Measurements from ENCODE around the gene TFIP11. TPM values are rescaled to one million over a fixed set of nuclear protein-coding genes. Genes with fewer than 3 reads are reported as not detected.

The TFIP11 gene
- total and polyA plus RNA-seq, 4 donors = 14.3 to 31.7 (median 24.6) TPM

- no peak for TF ChIP-seq REST (IDR thresholded peaks at IDR 0.05)
- TF ChIP-seq RXRA (IDR thresholded peaks at IDR 0.05) = no peak
- no peak for TF ChIP-seq FOXA1 (IDR thresholded peaks at IDR 0.05)
- no peak for TF ChIP-seq FOXA2 (IDR thresholded peaks at IDR 0.05)
- TF ChIP-seq ATF3 (IDR thresholded peaks at IDR 0.05) = no peak
- TF ChIP-seq EGR1 (IDR thresholded peaks at IDR 0.05; ENCODE audit: low read depth in 2 of 2) = no peak
- TF ChIP-seq YY1 (IDR thresholded peaks at IDR 0.05) = no peak
- TF ChIP-seq TAF1 (conservative IDR thresholded peaks at IDR 0.05) = no peak
- TF ChIP-seq MAX (IDR thresholded peaks at IDR 0.05) = no peak
- no peak for TF ChIP-seq GABPA (IDR thresholded peaks at IDR 0.05 in 1 of 2, conservative IDR thresholded peaks at IDR 0.05 in 1 of 2)
These were observed 30.6 kb downstream of the TFIP11 start (continued) for GRCh38 chr22:26481694-26482093.

GRCh38 chr22:26481112-26481693 is 31.1 kb downstream of the TFIP11 start:
- Histone ChIP-seq H3K9me3 (ENCODE audit: control insufficient read depth in 4 of 4, low read length in 3 of 4) (no peaks in the 10 kb centered on the region), H3K36me3 (ENCODE audit: control insufficient read depth in 4 of 4, insufficient read depth in 3 of 4, low read depth in 1 of 4, low read length in 3 of 4) (peaks cover 4 to 14% (median 9%) of the 10 kb centered on the region in 4 donors), H3K27me3 (ENCODE audit: control insufficient read depth in 4 of 4, insufficient read depth in 4 of 4, low read length in 3 of 4) (no peaks in the 10 kb centered on the region), H3K4me3 (ENCODE audit: low read depth in 1 of 3, low read length in 3 of 3) (no peak overlapping the region), H3K27ac (ENCODE audit: low read depth in 1 of 2, low read length in 2 of 2) (no peak overlapping the region), H3K4me1 (ENCODE audit: control insufficient read depth in 4 of 4, insufficient read depth in 4 of 4, low read length in 3 of 4) (peaks cover 3 to 62% (median 52%) of the 10 kb centered on the region in 4 donors), H3K9ac (ENCODE audit: low read depth in 1 of 2, low read length in 2 of 2) (no peak overlapping the region)
- no peak for DNase-seq (ENCODE audit: low spot score)
- TF ChIP-seq RXRA (IDR thresholded peaks at IDR 0.05) (no peak), TAF1 (conservative IDR thresholded peaks at IDR 0.05) (no peak), FOXA2 (IDR thresholded peaks at IDR 0.05) (no peak)
- 74% methylated on average over 6 of the region's 6 CpGs for WGBS

GRCh38 chr22:26480611-26480932 is 31.7 kb downstream of the TFIP11 start:
- no peaks in the 10 kb centered on the region for H3K9me3 ChIP-seq (ENCODE audit: control insufficient read depth in 4 of 4, low read length in 3 of 4)
- H3K36me3 ChIP-seq (ENCODE audit: control insufficient read depth in 4 of 4, insufficient read depth in 3 of 4, low read depth in 1 of 4, low read length in 3 of 4) = peaks cover 4 to 14% (median 11%) of the 10 kb centered on the region in 4 donors
- H3K4me3 ChIP-seq (ENCODE audit: low read depth in 1 of 3, low read length in 3 of 3) = no peak overlapping the region
- 93% methylated on average over 2 of the region's 2 CpGs for WGBS
- TF ChIP-seq ATF3 (IDR thresholded peaks at IDR 0.05) = no peak
- no peak for TF ChIP-seq MAX (IDR thresholded peaks at IDR 0.05)
- TF ChIP-seq GABPA (IDR thresholded peaks at IDR 0.05 in 1 of 2, conservative IDR thresholded peaks at IDR 0.05 in 1 of 2) = no peak
- TF ChIP-seq HNF4A (conservative IDR thresholded peaks at IDR 0.05) = no peak
- TF ChIP-seq SP1 (IDR thresholded peaks at IDR 0.05) = no peak
- no peak for TF ChIP-seq RAD21 (IDR thresholded peaks at IDR 0.05)
- TF ChIP-seq YY1 (IDR thresholded peaks at IDR 0.05) = no peak
- no peak for TF ChIP-seq CTCF (IDR thresholded peaks at IDR 0.05; ENCODE audit: low read depth, low read length, missing input control)
- TF ChIP-seq RXRA (IDR thresholded peaks at IDR 0.05) = no peak
- TF ChIP-seq FOXA1 (IDR thresholded peaks at IDR 0.05) = no peak
- TF ChIP-seq EGR1 (IDR thresholded peaks at IDR 0.05; ENCODE audit: low read depth in 2 of 2) = no peak
- TF ChIP-seq HNF4G (IDR thresholded peaks at IDR 0.05) = no peak
- TF ChIP-seq TAF1 (conservative IDR thresholded peaks at IDR 0.05) = no peak
- no peak for TF ChIP-seq NR2F2 (IDR thresholded peaks at IDR 0.05)
- no peak for TF ChIP-seq ZBTB33 (IDR thresholded peaks at IDR 0.05)
- TF ChIP-seq FOXA2 (IDR thresholded peaks at IDR 0.05) = no peak
- no peak for TF ChIP-seq JUND (IDR thresholded peaks at IDR 0.05)
- no peak overlapping the region for H3K9ac ChIP-seq (ENCODE audit: low read depth in 1 of 2, low read length in 2 of 2)
- H3K27ac ChIP-seq (ENCODE audit: low read depth in 1 of 2, low read length in 2 of 2) = no peak overlapping the region
- H3K4me1 ChIP-seq (ENCODE audit: control insufficient read depth in 4 of 4, insufficient read depth in 4 of 4, low read length in 3 of 4) = peaks cover 3 to 62% (median 51%) of the 10 kb centered on the region in 4 donors
- DNase-seq (ENCODE audit: low spot score) = no peak
- no peaks in the 10 kb centered on the region for H3K27me3 ChIP-seq (ENCODE audit: control insufficient read depth in 4 of 4, insufficient read depth in 4 of 4, low read length in 3 of 4)

Data from liver (tissue), 9 donors.